ENCODE measurements around the gene TBC1D1.

DNA sequence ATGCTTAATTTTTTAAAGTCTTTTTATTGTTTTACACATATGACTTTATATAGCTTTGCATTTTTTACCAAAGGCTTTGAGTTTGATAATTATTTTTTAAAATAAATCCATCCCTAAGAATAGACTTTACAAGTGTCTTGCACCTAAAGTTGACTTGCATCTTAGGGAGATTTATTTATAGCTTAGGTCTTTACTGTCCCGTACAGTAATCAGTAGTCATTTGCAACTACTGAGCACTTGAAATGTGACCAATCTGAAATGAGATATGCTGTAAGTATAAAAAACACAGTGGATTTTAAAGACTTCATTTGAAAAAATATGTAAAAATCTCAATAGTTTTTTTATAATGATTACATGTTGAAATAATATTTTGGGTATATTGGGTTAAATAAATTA is 19.2 kb downstream of the TBC1D1 start:
- no peak for TF ChIP-seq HOXC10 (CRISPR knock-in tag; IDR thresholded peaks at IDR 0.05)
- no peak for TF ChIP-seq ZNF426 (tag by site-specific recombination; IDR thresholded peaks at IDR 0.05)
- no peak for TF ChIP-seq TRIM28 (IDR thresholded peaks at IDR 0.05; ENCODE audit: borderline replicate concordance, low read length)
- TF ChIP-seq, protein P1, sequence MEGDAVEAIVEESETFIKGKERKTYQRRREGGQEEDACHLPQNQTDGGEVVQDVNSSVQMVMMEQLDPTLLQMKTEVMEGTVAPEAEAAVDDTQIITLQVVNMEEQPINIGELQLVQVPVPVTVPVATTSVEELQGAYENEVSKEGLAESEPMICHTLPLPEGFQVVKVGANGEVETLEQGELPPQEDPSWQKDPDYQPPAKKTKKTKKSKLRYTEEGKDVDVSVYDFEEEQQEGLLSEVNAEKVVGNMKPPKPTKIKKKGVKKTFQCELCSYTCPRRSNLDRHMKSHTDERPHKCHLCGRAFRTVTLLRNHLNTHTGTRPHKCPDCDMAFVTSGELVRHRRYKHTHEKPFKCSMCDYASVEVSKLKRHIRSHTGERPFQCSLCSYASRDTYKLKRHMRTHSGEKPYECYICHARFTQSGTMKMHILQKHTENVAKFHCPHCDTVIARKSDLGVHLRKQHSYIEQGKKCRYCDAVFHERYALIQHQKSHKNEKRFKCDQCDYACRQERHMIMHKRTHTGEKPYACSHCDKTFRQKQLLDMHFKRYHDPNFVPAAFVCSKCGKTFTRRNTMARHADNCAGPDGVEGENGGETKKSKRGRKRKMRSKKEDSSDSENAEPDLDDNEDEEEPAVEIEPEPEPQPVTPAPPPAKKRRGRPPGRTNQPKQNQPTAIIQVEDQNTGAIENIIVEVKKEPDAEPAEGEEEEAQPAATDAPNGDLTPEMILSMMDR (tag by site-specific recombination; IDR thresholded peaks at IDR 0.05), result no peak
- no peak for TF ChIP-seq ZNF140 (tag by site-specific recombination; IDR thresholded peaks at IDR 0.05)
- TF ChIP-seq ZNF558 (tag by site-specific recombination; IDR thresholded peaks at IDR 0.05), result no peak
- TF ChIP-seq REPIN1 (tag by site-specific recombination; IDR thresholded peaks at IDR 0.05; ENCODE audit: low read depth), result no peak
- TF ChIP-seq ZBTB17 (tag by site-specific recombination; IDR thresholded peaks at IDR 0.05), result no peak
- TF ChIP-seq YY1 (tag by site-specific recombination; IDR thresholded peaks at IDR 0.05), result no peak
